ENCODE data around the gene GGCT.

DNA sequence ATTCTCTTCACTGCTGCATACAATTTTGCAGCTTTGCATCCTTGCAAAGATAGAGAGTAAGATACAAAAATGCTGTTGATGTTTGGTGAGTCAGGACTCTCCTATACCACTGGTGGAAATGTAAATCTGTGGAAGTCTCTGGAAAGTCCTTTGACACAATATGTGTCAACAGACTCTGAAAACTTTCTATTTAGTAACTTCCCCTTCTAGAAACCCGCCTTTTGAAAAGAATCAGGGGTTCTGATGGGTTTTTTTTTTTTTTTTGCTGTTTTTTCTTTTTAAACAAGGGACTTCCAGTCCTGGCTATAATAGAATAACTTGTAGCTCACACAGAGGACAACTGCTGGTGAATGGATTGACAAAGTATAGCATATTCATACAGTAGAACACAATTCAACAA is 42.5 kb downstream of the GGCT start:
- TF ChIP-seq, protein P1, sequence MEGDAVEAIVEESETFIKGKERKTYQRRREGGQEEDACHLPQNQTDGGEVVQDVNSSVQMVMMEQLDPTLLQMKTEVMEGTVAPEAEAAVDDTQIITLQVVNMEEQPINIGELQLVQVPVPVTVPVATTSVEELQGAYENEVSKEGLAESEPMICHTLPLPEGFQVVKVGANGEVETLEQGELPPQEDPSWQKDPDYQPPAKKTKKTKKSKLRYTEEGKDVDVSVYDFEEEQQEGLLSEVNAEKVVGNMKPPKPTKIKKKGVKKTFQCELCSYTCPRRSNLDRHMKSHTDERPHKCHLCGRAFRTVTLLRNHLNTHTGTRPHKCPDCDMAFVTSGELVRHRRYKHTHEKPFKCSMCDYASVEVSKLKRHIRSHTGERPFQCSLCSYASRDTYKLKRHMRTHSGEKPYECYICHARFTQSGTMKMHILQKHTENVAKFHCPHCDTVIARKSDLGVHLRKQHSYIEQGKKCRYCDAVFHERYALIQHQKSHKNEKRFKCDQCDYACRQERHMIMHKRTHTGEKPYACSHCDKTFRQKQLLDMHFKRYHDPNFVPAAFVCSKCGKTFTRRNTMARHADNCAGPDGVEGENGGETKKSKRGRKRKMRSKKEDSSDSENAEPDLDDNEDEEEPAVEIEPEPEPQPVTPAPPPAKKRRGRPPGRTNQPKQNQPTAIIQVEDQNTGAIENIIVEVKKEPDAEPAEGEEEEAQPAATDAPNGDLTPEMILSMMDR (IDR thresholded peaks at IDR 0.05) = no peak
- TF ChIP-seq ZFX (IDR thresholded peaks at IDR 0.05; ENCODE audit: borderline replicate concordance) = no peak
